CD4-positive, CD25-positive, alpha-beta regulatory T cell (primary cell): ENCODE results near the gene EPB41L2. TPM values are rescaled to one million over a fixed set of nuclear protein-coding genes. Genes with fewer than 3 reads are reported as not detected.
A peak's percentile ranks its signal among the peaks of the same experiment; 100 is the strongest.

Source experiments
- ATAC-seq, 2 donors: fragments of 150-1000 bp; cut with Tn5 transposase; one replicate each; pipeline ENCODE4 v1.10.0; 2021; ENCODE audit warnings: low read depth in 2 of 2, moderate number of reproducible peaks in 2 of 2, moderate library complexity in 1 of 2
- DNase-seq, 3 donors: peaks; one replicate each; pipeline versions ENCODE4 v3.0.0 to v3.0.0-alpha.2; 2012 to 2022; ENCODE audit warnings: mixed read lengths in 1 of 3
- H3K27ac ChIP-seq: one replicate; pipeline ENCODE4 v1.7.0; 2013; ENCODE audit warnings: mild to moderate bottlenecking, low read length; ENCODE audit not compliant: insufficient read depth, poor library complexity, severe bottlenecking
- H3K27me3 ChIP-seq: one replicate; pipeline ENCODE4 v1.7.0; 2013; ENCODE audit warnings: low read length; ENCODE audit not compliant: control insufficient read depth, insufficient read depth
- H3K36me3 ChIP-seq: one replicate; pipeline ENCODE4 v1.7.0; 2013; ENCODE audit warnings: mild to moderate bottlenecking, low read length, moderate library complexity; ENCODE audit not compliant: control insufficient read depth, insufficient read depth
- H3K4me1 ChIP-seq: 2 replicates; pipeline ENCODE4 v1.7.0; 2013; ENCODE audit warnings: mild to moderate bottlenecking, low read length; ENCODE audit not compliant: insufficient read depth, control insufficient read depth, poor library complexity, severe bottlenecking
- H3K4me3 ChIP-seq: one replicate; pipeline ENCODE4 v1.7.0; 2013; ENCODE audit warnings: low read depth, mild to moderate bottlenecking, low read length, moderate library complexity
- H3K9me3 ChIP-seq, 2 experiments: 1 replicate in 1 of 2; 2 replicates in 1 of 2; pipeline ENCODE4 v1.7.0; 2013; ENCODE audit warnings: low read length in 2 of 2, mild to moderate bottlenecking in 1 of 2, moderate library complexity in 1 of 2; ENCODE audit not compliant: control insufficient read depth in 2 of 2
- H3K27ac Mint-ChIP-seq, 3 donors: one replicate each; pipeline ENCODE4 v1.8.0; 2020 to 2022; ENCODE audit warnings: mild to moderate bottlenecking in 3 of 3, mixed read lengths in 3 of 3, moderate library complexity in 2 of 3
- H3K27me3 Mint-ChIP-seq: one replicate; pipeline ENCODE4 v1.8.0; 2022; ENCODE audit warnings: mild to moderate bottlenecking, mixed read lengths
- H3K36me3 Mint-ChIP-seq: one replicate; pipeline ENCODE4 v1.8.0; 2020; ENCODE audit warnings: mixed read lengths
- H3K4me1 Mint-ChIP-seq, 4 donors: one replicate each; pipeline ENCODE4 v1.8.0; 2020 to 2022; ENCODE audit warnings: mixed read lengths in 4 of 4, mild to moderate bottlenecking in 1 of 4
- H3K4me3 Mint-ChIP-seq, 4 donors: one replicate each; pipeline ENCODE4 v1.8.0; 2020 to 2022; ENCODE audit warnings: mild to moderate bottlenecking in 4 of 4, mixed read lengths in 4 of 4, moderate library complexity in 3 of 4
- H3K9me3 Mint-ChIP-seq, 7 donors: one replicate each; pipeline ENCODE4 v1.8.0; 2020 to 2022; ENCODE audit warnings: mixed read lengths in 7 of 7, mild to moderate bottlenecking in 3 of 7, moderate library complexity in 2 of 7
- polyA plus RNA-seq, 4 donors: library from polyadenylated mRNA; unstranded; fragments of 300-500 nt; fragmentation: Illumina TruSeq; gene quantifications; one replicate each; pipeline ENCODE4 v1.2.3, GENCODE V29; 2021
- total RNA-seq: library from RNA; stranded (reverse); gene quantifications from one replicate; pipeline ENCODE4 v1.2.3, GENCODE V29; 2022

EPB41L2 gene
- total and polyA plus RNA-seq, 5 donors from 2014 or later = 3.3 to 13.6 (median 3.8) TPM

DNA sequence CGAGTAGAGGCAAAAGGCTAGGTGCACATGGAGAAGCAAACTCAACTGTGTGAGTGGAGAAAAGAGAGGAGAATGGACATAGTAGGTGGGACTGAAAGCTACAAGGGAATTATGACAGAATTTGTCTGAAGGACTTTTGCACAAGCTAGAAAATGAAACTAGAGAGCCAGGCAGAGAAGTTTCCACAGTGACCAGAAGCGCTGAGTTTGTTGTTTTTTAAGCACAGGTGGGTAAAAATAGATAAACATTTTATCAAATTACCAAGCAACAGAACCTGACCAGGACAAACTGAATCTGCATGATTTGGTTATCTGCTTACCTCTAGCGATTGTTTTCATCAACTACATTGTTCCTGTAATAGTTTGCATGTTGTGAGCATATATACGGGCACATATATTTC lies 197.3 kb downstream of the EPB41L2 start:
- H3K4me1 Mint-ChIP-seq = no peaks in the 10 kb centered on the region
- no peaks in the 10 kb centered on the region for H3K4me1 ChIP-seq
- DNase-seq (no peak), ATAC-seq (no peak)
- no peaks in the 10 kb centered on the region for H3K9me3 Mint-ChIP-seq
- no peaks in the 10 kb centered on the region for H3K9me3 ChIP-seq
- no peaks in the 10 kb centered on the region for H3K36me3 ChIP-seq
- H3K27me3 ChIP-seq = no peaks in the 10 kb centered on the region
- no peak overlapping the region for H3K4me3 Mint-ChIP-seq
- H3K27me3 Mint-ChIP-seq = no peaks in the 10 kb centered on the region
- peaks cover 14% of the 10 kb centered on the region for H3K36me3 Mint-ChIP-seq
- no peak overlapping the region for H3K4me3 ChIP-seq
- no peak overlapping the region for H3K27ac Mint-ChIP-seq
- no peak overlapping the region for H3K27ac ChIP-seq

- H3K36me3 Mint-ChIP-seq = peaks cover 5% of the 10 kb centered on the region
- no peaks in the 10 kb centered on the region for H3K9me3 Mint-ChIP-seq
- H3K27me3 Mint-ChIP-seq = no peaks in the 10 kb centered on the region
- Histone ChIP-seq H3K9me3 (no peaks in the 10 kb centered on the region), H3K27me3 (no peaks in the 10 kb centered on the region), H3K4me3 (no peak overlapping the region), H3K27ac (no peak overlapping the region), H3K36me3 (no peaks in the 10 kb centered on the region), H3K4me1 (no peaks in the 10 kb centered on the region)
- DNase-seq = no peak
- no peak overlapping the region for H3K4me3 Mint-ChIP-seq
- no peak overlapping the region for H3K27ac Mint-ChIP-seq
- no peaks in the 10 kb centered on the region for H3K4me1 Mint-ChIP-seq
- ATAC-seq = no peak
Measured at GRCh38 chr6:130864344-130864743, 198.7 kb downstream of the EPB41L2 start.

- H3K4me1 Mint-ChIP-seq = no peaks in the 10 kb centered on the region
- Histone ChIP-seq H3K4me1 (no peaks in the 10 kb centered on the region), H3K36me3 (no peaks in the 10 kb centered on the region), H3K27me3 (no peaks in the 10 kb centered on the region), H3K9me3 (no peaks in the 10 kb centered on the region), H3K4me3 (no peak overlapping the region), H3K27ac (no peak overlapping the region)
- H3K9me3 Mint-ChIP-seq = no peaks in the 10 kb centered on the region
- H3K4me3 Mint-ChIP-seq = no peak overlapping the region
- no peak overlapping the region for H3K27ac Mint-ChIP-seq
- H3K36me3 Mint-ChIP-seq = peaks cover 5% of the 10 kb centered on the region
- no peaks in the 10 kb centered on the region for H3K27me3 Mint-ChIP-seq
- ATAC-seq (no peak), DNase-seq (no peak)
Measured at GRCh38 chr6:130863415-130864230, 199.4 kb downstream of the EPB41L2 start.

DNA sequence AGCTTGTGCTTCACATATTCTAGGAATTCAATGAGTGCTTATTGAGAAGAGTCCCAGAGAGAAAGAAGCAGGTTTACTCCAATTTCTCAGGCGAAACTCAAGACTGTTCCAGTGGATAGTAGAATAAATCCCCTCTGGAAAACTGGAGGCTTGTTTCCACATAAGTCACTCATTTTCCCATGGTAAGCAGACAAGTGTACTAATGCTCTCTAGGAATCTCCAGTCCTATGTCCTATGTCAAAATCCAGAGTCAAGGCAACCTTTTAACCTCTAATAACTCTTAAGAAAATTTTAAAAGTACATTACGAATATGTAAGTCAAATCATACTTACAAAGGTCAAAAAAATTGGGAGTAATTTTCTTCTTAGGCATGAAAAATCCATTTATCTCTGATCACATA lies 200.7 kb downstream of the EPB41L2 start:
- ATAC-seq (no peak), DNase-seq (no peak)
- H3K4me3 ChIP-seq = no peak overlapping the region
- Mint-ChIP-seq H3K4me3 (no peak overlapping the region), H3K4me1 (no peaks in the 10 kb centered on the region), H3K9me3 (no peaks in the 10 kb centered on the region), H3K36me3 (peaks cover 5% of the 10 kb centered on the region), H3K27me3 (no peaks in the 10 kb centered on the region), H3K27ac (no peak overlapping the region)
- H3K4me1 ChIP-seq = no peaks in the 10 kb centered on the region
- H3K27ac ChIP-seq = no peak overlapping the region
- H3K9me3 ChIP-seq = no peaks in the 10 kb centered on the region
- no peaks in the 10 kb centered on the region for H3K36me3 ChIP-seq
- H3K27me3 ChIP-seq = no peaks in the 10 kb centered on the region

DNA sequence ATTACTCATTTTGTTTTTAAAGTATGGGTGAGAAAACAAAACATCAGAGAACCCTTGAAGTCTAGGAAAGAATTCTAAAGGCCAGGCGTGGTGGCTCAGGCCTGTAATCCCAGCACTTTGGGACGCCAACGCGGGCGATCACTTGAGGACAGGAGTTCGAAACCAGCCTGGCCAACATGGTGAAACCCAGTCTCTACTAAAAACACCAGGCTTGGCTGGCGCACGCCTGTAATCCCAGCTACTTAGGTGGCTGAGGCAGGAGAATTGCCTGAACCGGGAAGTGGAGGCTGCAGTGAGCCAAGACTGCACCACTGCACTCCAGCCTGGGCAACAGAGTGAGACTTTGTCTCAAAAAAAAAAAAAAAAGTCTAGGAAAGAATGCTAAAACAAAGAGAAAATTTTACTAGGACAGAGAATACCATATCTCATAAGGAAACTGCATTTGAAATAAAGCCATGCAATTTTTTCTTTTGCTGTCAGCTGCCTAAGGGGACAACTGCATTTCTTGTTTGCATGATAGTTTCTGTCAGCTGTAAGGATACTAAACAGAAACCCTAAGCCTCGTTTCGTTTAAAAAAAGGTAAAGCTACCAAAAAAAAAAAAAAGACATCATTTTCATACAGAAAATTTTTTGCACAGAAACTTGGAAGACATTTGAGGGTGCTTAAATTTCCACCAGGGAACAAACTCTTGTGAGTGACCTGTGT lies 203.7 kb downstream of the EPB41L2 start:
- H3K4me3 ChIP-seq = no peak overlapping the region
- DNase-seq (no peak), ATAC-seq (no peak)
- Mint-ChIP-seq H3K4me1 (no peaks in the 10 kb centered on the region), H3K27me3 (no peaks in the 10 kb centered on the region), H3K9me3 (no peaks in the 10 kb centered on the region), H3K36me3 (peaks cover 4% of the 10 kb centered on the region), H3K4me3 (no peak overlapping the region), H3K27ac (peak overlapping the region in 1 of 3 donors; percentile 5)
- no peaks in the 10 kb centered on the region for H3K36me3 ChIP-seq
- no peaks in the 10 kb centered on the region for H3K4me1 ChIP-seq
- H3K27ac ChIP-seq = no peak overlapping the region
- H3K27me3 ChIP-seq = no peaks in the 10 kb centered on the region
- no peaks in the 10 kb centered on the region for H3K9me3 ChIP-seq

GRCh38 chr6:130858498-130859160 lies 204.4 kb downstream of the EPB41L2 start:
- Histone ChIP-seq H3K4me3 (no peak overlapping the region), H3K9me3 (no peaks in the 10 kb centered on the region), H3K27ac (no peak overlapping the region), H3K36me3 (no peaks in the 10 kb centered on the region), H3K4me1 (no peaks in the 10 kb centered on the region), H3K27me3 (no peaks in the 10 kb centered on the region)
- H3K9me3 Mint-ChIP-seq = no peaks in the 10 kb centered on the region
- no peaks in the 10 kb centered on the region for H3K27me3 Mint-ChIP-seq
- no peak overlapping the region for H3K27ac Mint-ChIP-seq
- ATAC-seq (no peak), DNase-seq (no peak)
- no peak overlapping the region for H3K4me3 Mint-ChIP-seq
- H3K36me3 Mint-ChIP-seq = peaks cover 2% of the 10 kb centered on the region
- H3K4me1 Mint-ChIP-seq = no peaks in the 10 kb centered on the region

- H3K4me1 Mint-ChIP-seq = no peaks in the 10 kb centered on the region
- peaks cover 5% of the 10 kb centered on the region for H3K36me3 Mint-ChIP-seq
- H3K9me3 Mint-ChIP-seq = no peaks in the 10 kb centered on the region
- ATAC-seq (no peak), DNase-seq (no peak)
- Histone ChIP-seq H3K4me3 (no peak overlapping the region), H3K27ac (no peak overlapping the region), H3K4me1 (no peaks in the 10 kb centered on the region), H3K27me3 (no peaks in the 10 kb centered on the region), H3K36me3 (no peaks in the 10 kb centered on the region), H3K9me3 (no peaks in the 10 kb centered on the region)
- no peak overlapping the region for H3K4me3 Mint-ChIP-seq
- H3K27me3 Mint-ChIP-seq = no peaks in the 10 kb centered on the region
- H3K27ac Mint-ChIP-seq = no peak overlapping the region
Measured at GRCh38 chr6:130858054-130858453, 205.0 kb downstream of the EPB41L2 start.
